Peyer's patch (tissue), 4 donors: ENCODE measurements around the gene OIP5. TPM values are rescaled to one million over a fixed set of nuclear protein-coding genes. Genes with fewer than 3 reads are reported as not detected.

Source experiments
- DNase-seq, 3 donors: peaks; one replicate each; pipeline ENCODE4 v3.0.0-alpha.2; 2017 to 2019
- H3K27ac ChIP-seq, 4 donors: fragments of 200-600 bp; sonication (generic); one replicate each; pipeline ENCODE4 v1.5.1; 2016 to 2019
- H3K27me3 ChIP-seq, 2 donors: fragments of 200-600 bp; sonication (generic); one replicate each; pipeline ENCODE4 v1.5.1; 2019
- H3K36me3 ChIP-seq, 3 donors: fragments of 200-600 bp; sonication (generic); one replicate each; pipeline ENCODE4 v1.5.1; 2016 to 2019
- H3K4me1 ChIP-seq, 4 donors: fragments of 200-600 bp; sonication (generic); one replicate each; pipeline ENCODE4 v1.5.1; 2016 to 2019
- H3K4me3 ChIP-seq, 4 donors: fragments of 200-600 bp; sonication (generic); 1 replicate in 3 of 4; 2 replicates in 1 of 4; pipeline ENCODE4 v1.5.1; 2016 to 2019; ENCODE audit warnings: mild to moderate bottlenecking in 1 of 4
- H3K9me3 ChIP-seq, 4 donors: fragments of 200-600 bp; sonication (generic); one replicate each; pipeline ENCODE4 v1.5.1; 2016 to 2019; ENCODE audit warnings: mild to moderate bottlenecking in 1 of 4
- POLR2A ChIP-seq, 2 donors: fragments of 450-650 bp; IDR thresholded peaks; one replicate each; pipeline ENCODE4 v1.5.1; 2017; ENCODE audit warnings: antibody characterized with exemption in 2 of 2, mild to moderate bottlenecking in 2 of 2, moderate library complexity in 2 of 2
- total RNA-seq, 4 donors: library from RNA; depleted of rRNA; stranded (reverse); fragments of >200 nt; gene quantifications; one replicate each; pipeline ENCODE4 v1.1.0, GENCODE V29; 2016
- TF ChIP-seq, protein P1 (sequence below), 6 experiments: fragments of 450-650 bp in 4 of 6; fragments of 200-600 bp in 2 of 6; sonication (generic) in 1 of 6; IDR thresholded peaks; one replicate each; pipeline ENCODE4 v1.5.1; 2017 to 2019; ENCODE audit warnings: antibody characterized with exemption in 6 of 6, mild to moderate bottlenecking in 3 of 6, moderate library complexity in 1 of 6

OIP5 gene
- total RNA-seq, 4 donors from 2014 or later, result 1.0 to 1.9 TPM; not detected in 2

DNA sequence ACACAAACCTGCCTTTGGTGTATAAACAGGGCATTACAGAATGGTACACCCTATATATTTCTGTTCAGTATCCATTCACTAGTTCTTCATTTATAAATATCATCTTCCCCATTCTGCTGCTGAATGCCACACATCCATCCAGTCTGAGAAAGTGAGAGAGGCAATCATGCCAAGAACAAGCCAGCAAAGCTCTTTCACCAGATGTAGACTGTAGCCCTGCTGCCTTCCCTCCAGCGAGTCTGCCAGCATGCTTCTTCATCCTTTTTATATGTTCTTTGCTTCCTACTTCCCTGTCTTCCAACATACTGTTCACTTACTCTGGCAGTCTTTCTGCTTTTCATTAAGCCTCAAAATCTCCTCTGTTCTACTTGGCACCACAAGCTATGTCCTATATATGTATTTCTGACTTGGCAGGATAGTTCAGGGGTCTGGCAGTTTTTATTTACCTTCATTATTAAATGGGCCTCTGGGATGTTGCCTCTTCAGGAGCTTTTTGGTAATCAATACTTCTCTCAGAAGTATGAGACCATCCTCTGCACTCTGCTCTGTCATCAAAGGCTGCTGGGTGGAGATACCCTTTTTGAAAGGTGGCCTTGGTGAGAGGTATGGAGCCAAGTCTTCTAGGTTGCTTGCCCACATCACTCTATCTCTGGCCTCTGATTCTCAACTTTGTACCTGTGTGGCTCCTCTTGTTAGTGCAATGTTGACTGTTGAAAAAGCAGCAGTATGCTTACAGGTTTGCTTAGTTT is 52.7 kb downstream of the OIP5 start:
- no peak for DNase-seq
- no peak overlapping the region for H3K27ac ChIP-seq
- no peak overlapping the region for H3K4me3 ChIP-seq
- H3K27me3 ChIP-seq, result no peaks in the 10 kb centered on the region
- peaks cover 0 to 7% (median 0%) of the 10 kb centered on the region in 4 donors for H3K4me1 ChIP-seq
- H3K9me3 ChIP-seq, result no peaks in the 10 kb centered on the region
- TF ChIP-seq, protein P1, sequence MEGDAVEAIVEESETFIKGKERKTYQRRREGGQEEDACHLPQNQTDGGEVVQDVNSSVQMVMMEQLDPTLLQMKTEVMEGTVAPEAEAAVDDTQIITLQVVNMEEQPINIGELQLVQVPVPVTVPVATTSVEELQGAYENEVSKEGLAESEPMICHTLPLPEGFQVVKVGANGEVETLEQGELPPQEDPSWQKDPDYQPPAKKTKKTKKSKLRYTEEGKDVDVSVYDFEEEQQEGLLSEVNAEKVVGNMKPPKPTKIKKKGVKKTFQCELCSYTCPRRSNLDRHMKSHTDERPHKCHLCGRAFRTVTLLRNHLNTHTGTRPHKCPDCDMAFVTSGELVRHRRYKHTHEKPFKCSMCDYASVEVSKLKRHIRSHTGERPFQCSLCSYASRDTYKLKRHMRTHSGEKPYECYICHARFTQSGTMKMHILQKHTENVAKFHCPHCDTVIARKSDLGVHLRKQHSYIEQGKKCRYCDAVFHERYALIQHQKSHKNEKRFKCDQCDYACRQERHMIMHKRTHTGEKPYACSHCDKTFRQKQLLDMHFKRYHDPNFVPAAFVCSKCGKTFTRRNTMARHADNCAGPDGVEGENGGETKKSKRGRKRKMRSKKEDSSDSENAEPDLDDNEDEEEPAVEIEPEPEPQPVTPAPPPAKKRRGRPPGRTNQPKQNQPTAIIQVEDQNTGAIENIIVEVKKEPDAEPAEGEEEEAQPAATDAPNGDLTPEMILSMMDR (IDR thresholded peaks at IDR 0.05), result no peak
- TF ChIP-seq POLR2A (IDR thresholded peaks at IDR 0.05), result no peak
- H3K36me3 ChIP-seq, result peaks cover 0 to 46% (median 0%) of the 10 kb centered on the region in 3 donors

DNA sequence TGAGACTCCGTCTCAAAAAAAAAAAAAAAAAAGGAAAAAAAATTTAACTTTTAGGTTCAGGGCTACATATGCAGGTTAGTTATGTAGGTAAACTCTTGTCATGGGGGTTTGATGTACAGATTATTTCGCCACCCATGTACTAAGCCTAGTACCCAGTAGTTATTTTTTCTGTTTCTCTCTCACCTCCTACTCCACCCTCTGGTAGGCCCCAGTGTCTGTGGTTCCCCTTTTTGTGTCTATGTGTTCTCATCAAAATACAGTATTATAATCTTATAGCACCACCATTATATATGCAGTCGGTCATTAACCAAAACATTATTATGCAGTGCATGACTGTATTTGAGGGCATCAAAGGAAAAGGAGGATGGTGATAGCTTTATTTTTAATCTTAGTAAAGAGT is 54.1 kb downstream of the OIP5 start:
- H3K9me3 ChIP-seq, result no peaks in the 10 kb centered on the region
- H3K27me3 ChIP-seq, result no peaks in the 10 kb centered on the region
- H3K4me1 ChIP-seq, result peaks cover 0 to 5% (median 0%) of the 10 kb centered on the region in 4 donors
- DNase-seq, result no peak
- H3K36me3 ChIP-seq, result peaks cover 0 to 60% (median 0%) of the 10 kb centered on the region in 3 donors
- TF ChIP-seq POLR2A (IDR thresholded peaks at IDR 0.05), result no peak
- TF ChIP-seq, protein P1 (IDR thresholded peaks at IDR 0.05), result no peak
- H3K4me3 ChIP-seq, result no peak overlapping the region
- H3K27ac ChIP-seq, result no peak overlapping the region

DNA sequence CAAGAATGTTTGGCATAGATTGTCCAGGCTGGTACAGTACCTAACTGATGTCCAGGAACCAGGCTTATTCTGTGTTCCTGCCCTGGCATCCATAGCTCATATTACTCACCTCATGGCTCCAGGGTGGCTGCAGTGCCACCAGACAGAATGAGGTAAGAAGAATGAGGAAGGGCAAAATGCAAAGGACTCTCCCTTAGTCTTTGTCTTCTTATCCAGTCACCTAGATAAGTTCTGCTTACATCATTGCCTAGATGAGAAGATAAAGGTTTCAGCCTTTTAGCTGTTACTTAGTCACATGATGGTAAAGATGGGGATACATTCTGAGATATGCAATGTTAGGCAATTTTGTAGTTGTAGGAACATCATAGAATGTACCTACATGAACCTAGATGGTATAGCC is 55.6 kb downstream of the OIP5 start:
- Histone ChIP-seq H3K27me3 (no peaks in the 10 kb centered on the region), H3K27ac (peak overlapping the region in 2 of 4 donors; percentile 39 to 65), H3K4me3 (no peak overlapping the region), H3K9me3 (no peaks in the 10 kb centered on the region), H3K36me3 (peaks cover 0 to 75% (median 0%) of the 10 kb centered on the region in 3 donors), H3K4me1 (no peaks in the 10 kb centered on the region)
- DNase-seq, result peak in 1 of 3 donors; percentile 66
- TF ChIP-seq, protein P1 (IDR thresholded peaks at IDR 0.05), result no peak
- peak in 1 of 2 donors; percentile 18 for TF ChIP-seq POLR2A (IDR thresholded peaks at IDR 0.05)

DNA sequence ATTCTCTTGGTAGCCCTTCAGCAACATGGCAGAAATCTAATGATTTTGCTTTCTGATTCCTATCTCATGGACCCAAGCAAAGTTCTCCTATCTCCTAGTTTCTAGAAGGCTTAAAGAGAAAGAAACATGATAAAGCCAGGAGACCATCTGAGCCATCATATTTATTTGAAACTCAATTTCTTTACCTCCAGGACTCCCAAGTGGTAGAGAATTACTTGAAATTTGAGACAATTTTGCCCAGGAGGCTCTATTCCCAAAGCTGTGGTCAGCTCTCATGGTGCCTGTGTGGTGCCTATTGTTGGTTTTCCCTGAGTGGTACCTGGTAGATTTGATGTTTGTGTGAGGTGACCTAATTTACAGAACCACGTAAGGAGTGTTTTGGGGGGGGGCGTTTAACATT is 62.5 kb downstream of the OIP5 start:
- no peaks in the 10 kb centered on the region for H3K27me3 ChIP-seq
- TF ChIP-seq, protein P1 (IDR thresholded peaks at IDR 0.05), result no peak
- no peak for TF ChIP-seq POLR2A (IDR thresholded peaks at IDR 0.05)
- no peak overlapping the region for H3K27ac ChIP-seq
- DNase-seq, result no peak
- H3K36me3 ChIP-seq, result peaks cover 0 to 89% (median 0%) of the 10 kb centered on the region in 3 donors
- H3K4me1 ChIP-seq, result no peaks in the 10 kb centered on the region
- no peaks in the 10 kb centered on the region for H3K9me3 ChIP-seq
- no peak overlapping the region for H3K4me3 ChIP-seq

DNA sequence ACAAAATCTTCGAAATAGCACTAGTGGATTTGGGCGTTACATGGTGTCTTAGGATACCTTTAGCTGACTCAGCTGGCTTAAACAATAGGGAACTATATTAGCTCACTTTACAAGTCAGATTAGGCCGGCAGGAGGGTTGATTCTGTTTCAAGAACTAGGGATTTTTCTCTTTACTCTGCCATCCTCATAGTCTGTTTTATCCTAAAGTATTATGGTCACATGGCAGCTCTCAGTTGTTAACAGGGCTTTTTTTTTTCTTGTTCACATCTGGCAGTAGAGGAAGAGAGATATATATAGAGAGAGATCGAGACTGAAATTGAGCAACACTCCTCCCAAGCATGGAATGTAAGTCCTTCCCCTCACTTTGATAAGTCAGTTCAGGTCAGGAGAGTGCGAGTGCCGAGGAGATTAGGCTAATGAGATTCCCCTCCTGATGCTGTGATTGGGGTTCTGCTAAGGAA is 68.5 kb downstream of the OIP5 start:
- TF ChIP-seq, protein P1 (IDR thresholded peaks at IDR 0.05), result no peak
- TF ChIP-seq POLR2A (IDR thresholded peaks at IDR 0.05), result no peak
- peaks cover 0 to 15% (median 2%) of the 10 kb centered on the region in 4 donors for H3K4me1 ChIP-seq
- H3K4me3 ChIP-seq, result no peak overlapping the region
- H3K27me3 ChIP-seq, result no peaks in the 10 kb centered on the region
- peaks cover 0 to 70% (median 0%) of the 10 kb centered on the region in 3 donors for H3K36me3 ChIP-seq
- no peak overlapping the region for H3K27ac ChIP-seq
- no peak for DNase-seq
- H3K9me3 ChIP-seq, result no peaks in the 10 kb centered on the region
